HG03558 (cell line): ENCODE results near the gene SPRR5.

Experiments
- ATAC-seq: cut with Tn5 transposase; IDR thresholded peaks from one replicate; pipeline ENCODE4 v1.9.1; 2021; ENCODE audit warnings: moderate number of reproducible peaks; ENCODE audit not compliant: unreplicated experiment; ENCODE audit errors: extremely low read depth

Gene SPRR5, protein sequence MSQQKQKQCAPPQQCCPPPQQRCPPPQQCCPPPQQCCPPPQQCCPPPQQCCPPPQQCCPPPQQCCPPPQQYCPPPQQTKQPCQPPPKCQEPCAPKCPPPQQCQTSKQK

DNA sequence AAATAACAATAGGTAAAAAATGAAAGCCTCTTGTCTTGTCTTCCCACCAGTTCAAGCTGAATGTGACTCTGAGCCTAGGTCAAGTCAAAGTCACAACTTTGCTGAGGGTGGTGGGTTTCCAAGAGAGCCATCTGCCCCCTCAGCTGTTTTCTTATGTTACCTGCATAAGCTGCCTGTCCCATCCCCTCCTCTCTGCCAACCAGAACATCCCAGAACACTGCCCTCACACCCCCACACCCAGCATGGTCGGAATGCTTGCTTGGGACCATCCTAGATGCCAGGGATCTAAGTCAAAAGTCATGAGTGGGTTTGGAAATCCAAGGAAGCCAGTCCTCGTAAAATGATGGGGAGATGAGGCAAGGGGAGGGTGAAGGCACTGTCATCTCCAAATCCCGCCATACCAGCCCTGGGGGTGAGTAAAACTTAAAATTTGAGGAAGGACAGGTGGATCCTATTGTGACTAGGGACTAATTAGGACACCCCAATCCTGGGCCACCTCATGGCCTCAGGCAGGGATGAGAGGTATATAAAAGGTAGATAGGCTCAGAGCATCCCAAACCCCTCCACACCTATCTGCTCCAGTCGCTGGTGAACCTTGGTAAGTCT is at the start of gene SPRR5:
Gene SPRR5 (plus strand): TSS at position 556 of the 606 bp plus-strand sequence. CDS start 1,349 bp downstream, outside the sequence.
- no peak for ATAC-seq

DNA sequence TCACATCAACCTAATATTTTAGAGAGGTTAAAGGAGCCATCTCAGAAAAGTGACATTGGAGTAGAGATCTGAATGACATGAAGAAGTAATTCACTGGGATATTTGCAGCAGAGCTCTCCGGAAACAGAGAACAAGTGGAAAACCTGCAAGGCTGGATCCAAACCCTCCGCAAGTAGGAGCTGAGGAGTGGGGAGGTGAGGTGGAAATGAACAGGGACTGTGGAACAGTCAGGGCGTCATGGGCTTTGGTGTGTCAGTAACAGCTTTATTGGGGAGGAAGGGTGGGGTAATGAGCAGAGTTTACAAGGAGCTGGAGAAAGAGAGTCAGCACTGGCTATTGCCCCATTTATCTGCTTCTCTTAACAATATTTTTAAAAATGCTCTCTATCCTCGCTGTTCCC is 48.0 kb upstream of the SPRR5 start:
- ATAC-seq: no peak

DNA sequence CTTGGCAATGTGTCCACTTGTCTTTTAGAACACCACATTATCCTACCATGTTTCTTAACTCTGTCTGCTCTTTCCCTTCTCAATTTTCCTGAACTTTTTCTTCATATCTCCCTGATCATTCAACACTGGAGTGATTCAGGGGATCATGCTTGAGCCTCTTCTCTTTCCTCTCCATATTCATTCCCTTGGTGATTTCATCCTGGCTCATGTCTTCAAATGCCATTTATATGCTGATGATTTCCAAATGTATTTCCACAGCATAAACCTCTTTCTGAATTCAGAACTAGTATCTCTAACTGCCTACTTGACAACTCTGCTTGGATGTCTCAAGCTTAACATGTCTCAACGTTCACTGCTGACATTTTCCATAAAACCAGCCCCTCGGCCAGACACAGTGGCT is 47.1 kb upstream of the SPRR5 start:
- ATAC-seq: no peak

DNA sequence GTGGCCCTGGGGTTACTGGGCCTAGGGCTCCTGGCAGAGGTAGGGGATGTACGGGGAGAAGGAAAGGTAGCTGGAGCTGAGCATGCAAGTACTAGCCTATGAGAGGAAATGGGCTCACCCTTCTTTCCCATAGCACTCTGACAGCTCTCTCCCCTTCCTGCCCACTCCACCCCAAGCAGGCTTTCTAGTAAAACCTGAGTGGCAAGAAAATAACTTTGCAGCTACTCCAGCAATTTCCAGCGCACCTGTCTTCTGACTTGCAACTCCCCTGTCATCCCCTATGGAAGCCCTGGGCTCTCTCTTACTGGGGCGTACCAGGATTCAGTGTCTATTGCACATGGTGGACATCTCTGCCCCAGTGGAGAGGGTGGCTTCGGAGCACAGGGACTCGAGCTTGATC is 45.4 kb upstream of the SPRR5 start:
- ATAC-seq: no peak

DNA sequence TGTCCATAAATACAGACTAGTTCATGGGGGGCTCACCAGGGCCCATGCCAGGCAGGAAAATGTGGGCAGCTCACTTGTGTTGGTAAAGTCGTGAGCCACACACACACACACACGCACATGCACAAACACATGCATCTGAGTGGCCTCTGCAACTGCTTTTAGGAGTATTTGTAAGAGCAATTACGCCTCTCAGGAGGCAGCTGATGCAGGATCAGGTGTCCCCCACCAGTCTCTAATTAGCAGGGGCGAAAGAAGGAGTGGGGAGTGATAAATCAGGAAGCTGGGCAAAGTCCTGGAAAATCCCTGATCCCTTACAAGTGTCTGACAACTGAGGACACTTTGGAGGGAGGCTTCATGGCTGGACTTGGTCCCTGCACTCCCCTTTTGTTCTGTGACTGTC is 44.4 kb upstream of the SPRR5 start:
- no peak for ATAC-seq

DNA sequence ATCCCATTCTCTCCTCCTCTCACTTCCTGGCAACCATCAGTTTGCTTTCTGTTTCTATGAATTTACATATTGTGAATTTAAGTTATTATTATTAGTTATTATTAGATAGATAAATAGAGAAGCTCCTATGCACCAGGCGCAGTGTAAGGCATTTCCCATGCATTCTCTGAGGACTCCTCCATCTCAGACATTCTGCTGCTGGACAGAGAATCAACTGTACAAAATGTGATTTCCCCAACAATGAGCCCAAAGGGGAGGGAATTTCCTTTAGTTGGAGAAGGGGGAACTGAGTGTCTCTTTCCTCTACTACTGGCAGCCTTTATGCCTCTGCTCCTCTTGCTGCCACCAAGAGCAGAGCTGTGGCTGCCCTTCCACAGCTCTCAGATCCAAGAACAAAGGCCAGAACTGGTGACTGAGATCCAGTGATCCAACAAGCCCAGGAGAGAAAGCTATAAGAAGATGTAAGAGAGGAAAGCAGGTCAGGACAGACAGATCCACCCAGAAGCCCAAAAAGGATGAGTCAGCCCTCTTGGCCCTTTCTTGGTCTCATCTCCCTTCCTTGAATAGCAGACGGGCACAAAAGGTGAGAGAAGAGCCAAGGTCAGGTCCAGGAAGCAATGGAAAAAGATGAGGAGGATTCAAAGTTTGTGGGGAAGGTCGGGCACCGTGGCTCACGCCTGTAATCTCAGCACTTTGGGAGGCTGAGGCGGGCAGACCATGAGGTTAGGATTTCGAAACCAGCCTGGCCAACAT is 42.1 kb upstream of the SPRR5 start:
- no peak for ATAC-seq

DNA sequence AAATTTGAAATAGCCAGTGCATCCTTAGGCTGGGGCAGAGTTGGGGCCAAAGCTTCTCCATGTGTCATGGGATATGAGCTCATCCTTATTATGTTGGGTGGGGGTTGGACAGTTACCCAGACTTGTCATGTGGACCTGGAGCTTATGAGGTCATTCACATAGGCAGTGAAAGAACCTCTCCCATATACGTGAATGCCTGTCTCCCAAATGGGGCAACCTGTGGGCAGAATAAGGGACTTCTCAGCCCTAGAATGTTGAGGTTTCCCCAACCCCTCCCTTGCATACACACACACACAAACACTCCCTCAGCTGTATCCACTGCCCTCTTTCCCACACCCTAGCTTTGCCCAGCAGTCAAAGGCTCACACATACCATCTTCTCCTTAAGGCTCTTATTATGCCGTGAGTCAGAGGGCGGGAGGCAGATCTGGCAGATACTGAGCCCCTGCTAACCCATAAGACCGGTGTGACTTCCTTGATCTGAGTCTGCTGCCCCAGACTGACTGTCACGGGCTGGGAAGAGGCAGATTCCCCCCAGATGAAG is 40.9 kb upstream of the SPRR5 start:
- no peak for ATAC-seq

DNA sequence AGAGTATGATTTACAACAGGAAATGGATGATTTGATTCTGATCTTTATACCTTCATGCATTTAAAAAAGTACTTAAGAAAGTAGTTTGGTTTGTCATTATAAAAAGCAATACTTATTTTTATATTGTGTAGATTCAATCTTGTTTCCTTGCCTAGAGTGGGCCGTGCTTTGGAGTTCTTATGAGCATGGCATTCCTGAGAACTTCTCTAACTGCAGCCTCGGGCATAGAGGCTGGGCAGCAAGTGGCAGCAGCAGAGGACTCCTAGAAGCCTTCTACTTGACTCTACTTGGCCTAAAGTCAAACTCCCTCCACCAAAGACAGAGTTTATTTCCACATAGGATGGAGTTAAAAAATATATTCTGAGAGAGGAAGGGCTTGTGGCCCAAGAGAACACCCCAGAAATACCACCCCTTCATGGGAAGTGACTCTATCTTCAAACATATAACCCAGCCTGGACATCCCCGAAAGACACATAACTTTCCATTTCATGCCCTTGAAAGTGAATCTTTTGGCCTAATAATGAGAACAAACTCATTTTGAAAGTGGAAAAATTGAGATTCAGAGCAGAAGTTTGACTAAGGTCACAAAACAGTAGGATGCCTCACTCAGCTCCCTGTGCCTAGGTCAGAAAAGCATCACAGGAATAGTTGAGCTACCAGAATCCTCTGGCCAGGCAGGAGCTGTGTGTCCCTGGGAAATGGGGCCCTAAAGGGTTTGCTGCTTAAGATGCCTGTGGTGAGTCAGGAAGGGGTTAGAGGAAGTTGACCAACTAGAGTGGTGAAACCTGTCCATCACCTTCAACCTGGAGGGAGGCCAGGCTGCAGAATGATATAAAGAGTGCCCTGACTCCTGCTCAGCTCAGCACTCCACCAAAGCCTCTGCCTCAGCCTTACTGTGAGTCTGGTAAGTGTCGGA is 39.1 kb upstream of the SPRR5 start, which contains the start of gene IVL:
Gene IVL (plus strand): TSS at position 861 of the 916 bp plus-strand sequence. CDS start 1,252 bp downstream, outside the sequence.
- no peak for ATAC-seq

DNA sequence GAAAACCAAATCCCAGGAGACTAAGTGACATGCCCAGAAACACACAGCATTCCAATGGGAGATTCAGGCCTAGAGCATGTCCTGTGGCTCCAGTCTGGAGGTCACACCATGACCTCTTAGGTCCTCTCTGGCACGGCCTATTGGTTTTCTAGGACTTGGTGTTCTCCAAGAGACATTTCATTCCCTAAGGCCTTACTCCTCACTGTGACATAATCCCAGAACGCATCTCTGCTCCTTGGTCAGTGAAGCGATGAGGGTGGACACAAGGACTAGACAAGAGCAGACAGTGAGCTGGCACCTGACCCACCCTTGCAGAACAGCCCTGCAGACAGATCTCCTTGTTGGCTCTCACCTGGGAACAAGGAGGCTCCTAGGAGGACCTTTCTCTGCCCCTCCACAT is 37.8 kb upstream of the SPRR5 start:
- ATAC-seq: no peak

DNA sequence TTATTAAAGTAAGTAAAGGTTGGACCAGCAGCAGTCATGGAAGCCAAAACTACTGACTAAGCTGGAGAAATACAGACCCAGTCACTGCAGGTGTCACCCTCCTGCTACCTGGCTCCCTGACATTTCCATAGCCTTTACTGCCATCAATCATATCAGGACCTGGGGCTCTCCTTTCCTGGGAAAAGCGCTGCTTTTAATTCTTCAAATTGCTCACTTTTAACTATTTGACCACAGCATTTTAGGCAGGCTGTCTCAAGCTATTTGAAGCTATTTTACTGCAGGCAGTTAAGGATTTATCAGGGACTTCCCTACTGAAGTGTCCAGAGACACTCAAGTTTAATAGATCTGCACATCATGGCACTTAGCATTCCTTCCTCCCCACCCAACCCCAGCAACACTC is 34.5 kb upstream of the SPRR5 start:
- ATAC-seq: no peak

DNA sequence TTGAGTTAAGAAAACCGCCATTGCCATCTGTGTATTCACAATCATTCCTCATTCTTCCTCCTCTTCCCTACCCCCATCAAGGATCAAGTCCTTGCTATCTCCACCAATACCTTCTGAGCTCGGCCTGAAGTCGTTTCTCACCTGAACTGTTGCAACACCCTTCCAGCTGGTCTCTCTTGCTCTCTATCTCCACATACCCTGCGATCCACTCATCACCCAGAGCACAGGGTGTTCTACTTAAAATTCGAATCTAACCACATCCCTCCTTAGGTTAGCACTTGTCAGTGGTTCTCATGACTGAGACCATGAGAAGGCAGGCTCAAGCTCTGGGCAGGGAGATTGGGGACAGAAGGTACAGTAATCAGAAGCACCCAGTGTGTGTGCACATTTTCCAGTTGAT is 34.1 kb upstream of the SPRR5 start:
- no peak for ATAC-seq

DNA sequence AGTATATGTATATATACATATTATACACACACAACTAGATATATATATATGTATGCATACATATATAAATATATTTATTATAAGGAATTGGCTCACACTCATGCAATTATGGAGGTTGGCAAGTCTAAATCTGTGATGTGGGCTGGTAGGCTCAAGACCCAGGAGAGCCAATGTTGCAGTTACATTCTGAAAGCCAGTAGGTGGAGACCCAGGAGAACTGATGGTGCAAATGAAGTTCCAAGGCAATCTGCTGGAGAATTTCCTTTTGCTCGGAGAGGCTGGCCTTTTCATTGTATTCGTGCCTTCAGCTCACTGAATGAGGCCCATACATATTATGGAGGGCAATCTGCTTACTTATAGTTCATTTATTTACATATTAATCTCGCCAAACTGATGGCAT is 29.2 kb upstream of the SPRR5 start:
- no peak for ATAC-seq

DNA sequence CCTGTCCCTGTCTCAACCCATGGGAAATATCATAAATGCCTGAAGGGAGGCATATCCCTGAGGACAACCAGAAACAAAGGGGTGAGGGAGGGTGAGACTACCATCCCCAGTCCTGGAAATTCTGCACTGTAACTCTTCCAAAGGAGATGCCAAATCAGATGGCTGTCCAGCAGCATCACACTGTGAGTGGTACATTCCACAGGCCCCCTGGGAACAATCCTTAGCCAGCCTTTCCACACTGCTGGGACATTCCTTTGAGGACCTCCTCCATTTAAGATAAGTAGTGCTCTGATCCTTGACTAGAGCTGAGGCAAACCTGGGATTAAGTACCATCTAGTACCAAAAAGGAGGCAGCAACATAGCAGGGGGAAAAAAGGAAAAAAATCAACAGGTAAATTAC is 27.9 kb upstream of the SPRR5 start:
- no peak for ATAC-seq

DNA sequence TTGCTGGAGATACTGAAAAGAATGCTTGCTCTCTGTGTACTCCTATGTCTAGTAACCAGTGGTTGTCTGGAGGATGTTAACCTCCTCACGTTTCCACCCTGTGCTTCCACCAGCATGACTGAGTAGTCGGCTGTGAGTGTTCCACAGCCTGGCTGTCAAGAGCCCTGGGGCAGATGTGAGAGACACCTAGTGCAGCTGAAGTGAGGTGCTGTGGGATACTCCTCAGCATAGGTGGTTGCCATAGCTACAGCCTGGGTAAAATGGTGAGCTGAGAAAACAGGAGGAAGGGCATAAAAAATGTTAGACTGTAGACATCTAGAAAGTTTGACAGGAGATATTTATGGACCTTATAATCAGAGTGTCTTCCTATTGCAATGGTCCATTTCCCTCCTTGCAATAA is 22.8 kb upstream of the SPRR5 start:
- no peak for ATAC-seq

DNA sequence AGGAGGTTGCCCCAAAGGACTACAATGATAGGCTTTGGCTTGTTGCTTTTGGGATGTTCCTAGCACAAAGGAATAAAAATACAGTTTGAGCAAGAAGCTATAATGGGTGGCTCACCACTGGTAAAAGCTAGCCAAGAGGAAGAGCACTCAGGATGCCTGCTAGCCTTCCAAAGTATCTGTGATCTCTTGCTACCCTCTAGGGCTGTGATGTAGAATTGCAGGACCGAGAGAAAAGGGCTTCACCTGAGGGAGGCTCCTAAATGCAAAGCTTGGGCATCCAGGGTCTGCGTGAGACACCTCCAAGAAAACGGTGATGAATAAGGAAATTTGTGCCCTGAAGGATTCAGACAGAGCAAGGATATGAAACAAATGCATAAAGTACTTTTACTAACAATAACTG is 20.9 kb upstream of the SPRR5 start:
- no peak for ATAC-seq

DNA sequence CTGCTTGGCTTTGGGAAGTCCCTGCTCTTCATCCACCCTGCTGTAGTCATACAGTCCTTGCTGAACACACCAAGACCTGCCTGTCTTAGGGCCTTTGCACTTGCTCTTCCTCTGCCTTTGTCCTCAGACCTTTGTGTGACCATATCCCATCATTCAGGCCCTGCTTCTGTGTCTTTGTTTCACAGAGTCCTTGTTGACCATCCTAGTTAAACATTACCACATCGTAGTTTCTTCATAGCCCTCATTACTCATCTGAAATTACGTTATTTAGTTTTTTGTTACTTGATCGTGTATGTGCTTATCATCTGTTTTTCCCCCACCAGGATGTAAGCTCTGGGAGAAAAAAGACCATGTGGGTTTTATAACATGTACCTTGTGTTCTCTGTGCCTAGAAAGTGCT is 18.3 kb upstream of the SPRR5 start:
- no peak for ATAC-seq

DNA sequence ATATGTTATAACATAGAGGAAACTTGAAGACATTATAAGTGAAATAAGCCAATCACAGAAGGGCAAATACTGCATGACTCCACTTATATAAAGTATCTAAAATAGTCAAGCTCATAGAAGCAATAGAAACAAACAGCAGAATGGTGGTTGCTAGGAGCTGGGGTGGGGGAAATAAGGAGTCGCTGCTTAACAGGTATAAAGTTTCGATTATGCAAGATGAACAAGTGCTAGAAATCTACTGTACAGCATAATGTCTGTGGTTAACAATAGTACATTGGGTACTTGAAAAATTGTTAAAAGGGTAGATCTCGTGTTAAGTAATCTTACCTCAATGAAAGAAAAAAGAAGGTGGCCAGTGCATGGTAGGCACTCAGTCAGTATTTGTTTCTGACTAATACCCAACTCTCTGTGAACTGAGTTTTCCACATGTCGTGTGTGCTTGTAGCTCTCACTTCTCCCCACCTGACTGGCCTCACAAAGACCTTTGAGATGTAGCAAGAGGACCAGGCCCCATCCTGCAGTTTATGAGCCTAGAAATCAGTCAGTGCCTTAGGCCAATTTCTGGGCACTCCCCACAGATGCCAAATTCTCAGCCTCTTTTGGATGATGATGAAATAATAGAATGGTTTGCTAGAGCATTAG is 14.7 kb upstream of the SPRR5 start:
- ATAC-seq: no peak

DNA sequence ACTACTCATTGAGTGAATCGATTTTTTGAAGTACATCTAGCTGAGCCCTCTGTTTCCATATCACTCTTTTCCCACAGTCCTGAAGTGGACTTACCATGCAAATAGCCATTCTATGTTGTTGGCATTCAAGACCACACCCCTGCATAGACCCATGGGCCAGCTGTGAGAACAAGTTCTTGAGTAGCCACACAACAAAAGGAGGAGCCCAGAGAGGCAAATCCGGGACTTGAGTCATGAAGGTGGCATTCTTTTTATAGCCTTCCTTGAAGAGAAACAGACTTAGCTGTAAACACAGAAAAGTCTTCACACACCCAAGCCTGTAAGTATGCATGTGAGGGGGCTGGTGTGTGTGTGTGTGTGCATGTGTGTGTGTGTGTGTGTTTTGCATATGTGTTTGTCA is 13.8 kb upstream of the SPRR5 start:
- ATAC-seq: no peak

DNA sequence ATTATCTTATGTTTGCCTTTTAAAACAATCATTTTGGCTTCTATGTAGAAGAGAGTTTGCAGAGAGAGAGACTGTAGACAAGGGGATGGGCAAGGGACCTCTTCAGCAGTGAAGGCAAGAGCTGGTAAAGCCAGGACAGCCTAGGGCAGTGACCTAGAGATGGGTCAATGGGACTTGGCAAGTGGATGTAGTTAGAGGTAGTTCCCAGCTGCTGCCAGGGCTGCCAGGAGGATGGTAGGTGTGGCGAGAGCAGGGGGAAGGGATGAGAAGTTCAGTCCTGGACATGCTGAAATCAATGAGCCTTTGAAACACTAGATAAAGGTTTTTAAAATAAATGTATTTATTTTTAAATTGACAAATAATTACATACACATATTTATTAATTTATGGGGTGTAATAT is 6.4 kb upstream of the SPRR5 start:
- no peak for ATAC-seq
